Stimulated activated CD8-positive, alpha-beta memory T cell treated with anti-CD3 and anti-CD28 coated beads, Interleukin-12 subunit alpha, Interleukin-12 subunit beta, amount 100 ng/mL, for 1 hour (primary cell): ENCODE measurements around the gene NEK2.
"Not testable (repeated sequence)": the region's sequence is repeated elsewhere in the genome, so short reads cannot be mapped to it uniquely, and the experiment has no call there.

Experiments
- DNase-seq: peaks from one replicate; pipeline ENCODE4 v3.0.0-alpha.2; 2020; ENCODE audit warnings: low read depth

The NEK2 gene

GRCh38 chr1:211695135-211695816, 19.9 kb upstream of the NEK2 start:
- no peak for DNase-seq

- DNase-seq = not testable (repeated sequence)
Observed at GRCh38 chr1:211693911-211694310, 18.5 kb upstream of the NEK2 start.

- no peak for DNase-seq
Observed at GRCh38 chr1:211688421-211688820, 13.0 kb upstream of the NEK2 start.

DNA sequence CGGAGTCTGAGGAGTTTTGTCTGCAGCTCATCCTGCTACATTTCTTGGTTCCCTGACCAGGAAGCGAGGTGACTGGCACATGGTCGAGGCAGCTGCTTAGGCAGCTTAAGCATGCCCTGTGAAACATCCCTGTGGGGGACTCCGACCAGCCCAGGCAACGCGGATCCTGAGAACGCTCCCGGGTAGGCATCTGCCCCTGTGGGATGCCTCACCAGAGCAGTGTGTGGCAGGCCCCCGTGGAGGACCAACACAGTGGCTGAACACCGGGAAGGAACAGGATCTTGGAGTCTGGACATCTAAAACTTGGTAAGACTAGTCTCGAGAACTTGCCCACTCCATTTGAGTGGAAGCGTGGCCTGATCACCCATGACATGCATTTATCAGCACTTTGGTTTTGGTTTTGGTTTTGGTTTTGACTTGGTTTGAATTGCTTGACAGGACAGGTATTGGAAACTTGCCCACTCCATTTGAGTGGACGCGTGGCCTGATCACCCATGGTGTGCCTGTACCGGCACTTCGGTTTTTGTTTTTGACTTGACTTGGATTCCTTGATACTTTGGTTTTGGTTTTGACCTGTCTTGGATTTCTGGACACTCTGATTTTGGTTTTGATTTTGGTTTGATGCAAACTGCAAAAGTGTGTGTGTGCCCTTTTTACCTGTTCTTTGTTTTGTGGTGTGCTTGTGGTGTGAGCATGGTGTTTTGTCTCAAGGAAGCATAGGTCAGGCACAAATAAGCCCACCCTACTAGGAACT, 12.2 kb upstream of the NEK2 start:
- no peak for DNase-seq

DNA sequence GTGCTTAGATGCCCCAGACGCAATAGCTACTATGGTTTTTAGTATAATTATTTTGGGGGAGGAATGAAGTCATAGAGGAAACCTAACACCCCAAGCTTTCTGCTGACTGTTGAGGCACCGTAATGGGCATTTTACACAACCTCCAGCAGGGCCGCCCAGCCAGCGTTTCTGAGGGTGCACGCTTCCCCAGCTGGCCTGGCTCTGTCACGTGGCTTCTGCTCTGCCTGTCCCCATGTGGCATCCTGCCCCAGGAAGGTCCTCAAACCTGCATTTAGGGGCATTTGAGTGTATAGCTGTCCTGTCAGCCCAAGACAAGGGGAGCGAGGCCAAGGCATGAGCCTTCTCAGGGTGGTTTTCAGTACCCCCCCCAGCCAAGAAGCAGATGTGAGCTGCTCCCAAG, 10.4 kb upstream of the NEK2 start:
- DNase-seq = no peak

- DNase-seq = no peak
Observed at GRCh38 chr1:211684791-211685190, 9.4 kb upstream of the NEK2 start.

GRCh38 chr1:211684331-211684730, 8.9 kb upstream of the NEK2 start:
- DNase-seq = no peak

DNA sequence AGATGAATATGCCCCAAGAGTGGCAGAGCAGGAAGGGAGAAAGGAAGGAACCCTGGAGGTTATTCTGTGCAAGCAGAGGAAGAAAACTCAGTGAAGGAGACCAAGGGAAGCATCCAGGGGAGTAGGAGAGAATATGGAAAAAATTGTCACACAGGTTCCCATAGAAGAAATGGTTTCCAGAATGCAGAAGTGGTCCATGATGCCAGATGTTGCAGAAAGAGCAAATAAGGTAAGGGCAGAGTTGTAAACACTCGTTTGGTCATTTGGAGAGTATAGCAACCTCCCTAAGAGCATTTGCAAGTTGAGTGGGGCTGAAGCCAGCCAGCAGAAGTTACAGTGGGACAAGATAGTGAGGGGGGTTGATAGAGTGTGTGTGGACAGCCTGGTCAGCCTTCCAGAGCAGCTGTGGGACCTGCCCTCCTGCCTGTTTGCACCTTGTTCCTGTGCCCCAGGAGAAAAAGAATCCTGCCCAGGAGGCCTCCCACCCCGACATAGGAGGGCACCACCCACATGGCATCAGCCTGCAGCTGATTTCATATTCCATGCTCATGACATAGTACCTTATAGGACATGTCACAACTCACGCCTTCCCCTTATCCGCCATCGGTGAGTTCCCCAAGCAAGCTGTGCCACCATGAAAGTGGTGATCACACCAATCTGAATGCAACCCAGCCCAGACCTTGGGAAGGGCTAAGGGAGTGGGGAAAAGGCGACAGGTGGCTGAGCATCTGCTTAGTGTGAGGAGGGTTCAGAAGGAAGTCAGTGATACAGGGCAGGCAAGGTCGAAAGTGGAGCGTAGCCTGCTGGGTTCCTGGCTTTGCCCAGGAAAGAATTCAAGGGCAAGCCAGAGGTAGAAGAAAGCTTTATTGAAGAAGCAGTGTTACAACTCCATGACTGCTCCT, 8.2 kb upstream of the NEK2 start:
- no peak for DNase-seq

DNA sequence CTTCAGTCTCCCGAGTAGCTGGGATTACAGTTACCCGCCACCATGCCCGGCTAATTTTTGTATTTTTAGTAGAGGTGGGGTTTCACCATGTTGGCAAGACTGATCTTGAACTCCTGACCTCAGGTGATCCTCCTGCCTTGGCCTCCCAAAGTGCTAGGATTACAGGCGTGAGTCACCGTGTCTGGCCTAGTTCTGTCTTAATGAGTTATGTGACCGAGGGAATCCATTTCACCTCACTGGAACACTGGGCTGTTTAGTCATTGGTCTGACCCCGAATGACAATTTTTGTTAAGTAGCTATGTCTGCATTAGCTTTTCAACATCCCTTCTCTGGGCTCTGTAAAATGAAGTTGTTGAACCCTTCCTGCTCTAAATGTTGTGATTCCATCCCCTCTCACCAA, 6.8 kb upstream of the NEK2 start:
- DNase-seq = not testable (repeated sequence)

DNA sequence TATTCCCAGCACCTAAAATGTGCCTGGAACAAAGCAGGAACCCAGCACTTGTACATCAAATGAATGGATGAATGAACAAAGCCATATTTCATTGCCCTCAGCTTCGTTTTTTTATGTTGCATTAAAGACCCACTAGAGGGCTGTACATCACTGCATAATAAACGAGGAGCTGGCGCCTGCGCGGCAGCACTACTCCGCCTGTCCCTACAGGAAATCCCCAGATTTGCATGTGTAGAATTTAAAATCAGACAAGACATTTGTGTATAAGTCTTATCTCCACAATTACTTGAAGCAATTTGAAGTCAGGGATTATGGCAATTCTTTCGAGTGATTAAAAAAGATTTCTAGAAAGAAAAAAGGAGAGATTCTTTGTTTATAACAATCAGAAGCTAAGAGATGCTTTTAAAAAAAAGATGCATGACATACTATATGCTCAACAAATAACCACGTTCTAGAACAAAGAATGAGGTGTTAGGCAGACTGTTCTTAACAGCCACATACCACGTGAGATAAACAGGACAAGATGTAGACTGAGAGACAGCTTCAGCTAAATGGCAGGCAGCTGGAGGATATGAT, 5.4 kb upstream of the NEK2 start:
- DNase-seq = peak; percentile 58

DNA sequence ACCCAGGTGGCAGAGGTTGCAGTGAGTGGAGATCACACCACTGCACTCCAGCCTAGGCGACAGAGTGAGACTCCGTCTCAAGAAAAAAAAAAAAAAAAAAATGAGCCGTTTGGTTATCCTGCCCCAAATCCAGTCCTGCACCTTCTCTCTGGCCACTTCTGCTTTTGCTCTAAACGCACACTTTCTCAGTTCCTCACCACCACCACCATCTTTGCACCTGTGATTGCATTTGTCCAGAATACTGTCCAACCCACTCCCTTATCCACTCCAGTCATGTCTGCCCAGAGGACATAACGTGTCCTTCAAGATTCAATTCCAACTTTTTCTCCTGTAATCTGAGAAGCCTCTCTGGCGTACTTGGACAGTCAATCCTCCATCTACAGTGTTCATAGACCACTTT, 2.2 kb upstream of the NEK2 start:
- no peak for DNase-seq

DNA sequence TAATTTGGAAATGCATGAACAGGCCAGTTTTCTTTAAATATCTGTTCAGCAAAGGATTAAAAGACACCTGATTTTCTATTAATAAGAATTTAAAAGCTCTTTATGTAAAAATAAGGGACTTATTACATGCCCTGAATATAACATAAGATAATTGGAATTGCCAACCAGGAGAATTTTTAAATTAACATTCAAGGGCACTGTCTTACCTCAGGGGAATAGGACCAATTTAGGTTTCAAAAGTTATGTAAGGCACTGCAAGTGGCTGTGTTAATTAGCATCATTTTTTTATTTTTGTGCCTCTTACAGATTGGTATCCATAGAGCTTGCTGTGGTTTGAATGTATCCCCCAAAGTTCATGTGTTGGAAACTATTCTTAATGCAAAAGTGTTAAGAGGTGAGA, 1.3 kb upstream of the NEK2 start:
- DNase-seq = no peak

- DNase-seq = no peak
Observed at GRCh38 chr1:211676106-211676583, 724 bp upstream of the NEK2 start.

- DNase-seq = no peak
Observed at GRCh38 chr1:211667065-211667617, 8.3 kb downstream of the NEK2 start.

- no peak for DNase-seq
Observed at GRCh38 chr1:211660718-211661222, 14.7 kb downstream of the NEK2 start.

DNA sequence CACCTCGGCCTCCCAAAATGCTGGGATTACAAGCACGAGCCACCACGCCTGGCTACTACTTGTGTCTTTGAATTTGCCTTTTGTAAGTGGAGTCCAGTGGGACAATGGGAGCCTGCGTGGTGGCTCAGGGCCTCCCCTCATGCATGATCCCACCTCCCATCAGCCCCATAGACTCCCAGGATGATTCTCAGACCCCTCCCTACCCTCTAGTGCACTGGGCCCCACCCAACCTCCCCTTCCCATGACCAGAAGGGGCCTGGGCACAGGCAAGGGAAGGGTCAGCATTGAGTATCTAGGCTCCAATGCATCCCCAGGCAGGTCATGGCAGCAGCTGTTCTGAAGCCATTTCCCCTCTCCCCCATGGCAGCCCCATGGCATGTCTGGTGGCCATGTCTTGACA, 18.7 kb downstream of the NEK2 start:
- no peak for DNase-seq

DNA sequence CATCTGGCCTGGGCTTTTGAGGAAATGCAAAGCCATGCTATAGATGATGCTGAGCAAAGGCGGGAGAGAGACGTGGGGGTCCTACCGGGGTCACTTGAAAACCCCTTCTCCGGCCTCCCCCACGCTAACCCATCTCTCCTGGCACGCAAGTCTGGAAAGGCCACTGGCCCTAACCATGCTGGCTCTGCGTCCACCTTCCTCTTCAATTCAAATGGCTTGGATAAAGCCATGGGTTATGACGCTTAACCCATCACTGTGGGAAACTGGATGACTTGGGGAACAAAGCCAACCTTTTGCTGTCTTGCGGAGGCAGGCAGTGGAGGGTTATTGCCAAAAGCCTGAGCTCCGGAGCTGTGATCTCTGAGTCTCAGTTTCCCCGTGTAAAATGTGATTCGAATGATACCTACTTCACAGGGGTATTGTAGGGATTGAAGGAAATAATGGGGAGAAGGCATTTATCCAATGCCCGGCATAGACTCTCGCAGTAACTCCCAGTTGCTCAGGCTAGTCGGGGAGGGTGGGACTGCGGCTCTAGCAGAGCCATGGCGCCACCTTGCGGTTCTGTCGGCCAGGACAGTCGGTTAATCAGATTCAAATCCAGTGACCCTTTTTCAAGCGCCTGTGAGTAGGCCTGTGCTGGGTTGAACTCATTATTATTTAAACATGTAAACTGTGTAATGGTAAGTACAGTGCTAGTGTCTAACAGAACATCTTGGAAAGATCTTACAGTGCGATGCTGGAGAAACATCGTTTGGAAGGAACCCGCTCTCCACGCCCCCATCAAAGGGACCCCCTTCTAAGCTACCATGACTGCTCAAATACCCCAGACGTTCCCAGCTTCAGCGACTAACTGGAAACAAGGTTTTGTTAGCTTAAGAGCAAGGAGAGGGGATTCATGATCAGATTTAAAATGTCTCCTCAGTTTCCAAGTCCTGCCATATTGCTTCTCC, 20.3 kb downstream of the NEK2 start:
- peak; percentile 68 for DNase-seq

DNA sequence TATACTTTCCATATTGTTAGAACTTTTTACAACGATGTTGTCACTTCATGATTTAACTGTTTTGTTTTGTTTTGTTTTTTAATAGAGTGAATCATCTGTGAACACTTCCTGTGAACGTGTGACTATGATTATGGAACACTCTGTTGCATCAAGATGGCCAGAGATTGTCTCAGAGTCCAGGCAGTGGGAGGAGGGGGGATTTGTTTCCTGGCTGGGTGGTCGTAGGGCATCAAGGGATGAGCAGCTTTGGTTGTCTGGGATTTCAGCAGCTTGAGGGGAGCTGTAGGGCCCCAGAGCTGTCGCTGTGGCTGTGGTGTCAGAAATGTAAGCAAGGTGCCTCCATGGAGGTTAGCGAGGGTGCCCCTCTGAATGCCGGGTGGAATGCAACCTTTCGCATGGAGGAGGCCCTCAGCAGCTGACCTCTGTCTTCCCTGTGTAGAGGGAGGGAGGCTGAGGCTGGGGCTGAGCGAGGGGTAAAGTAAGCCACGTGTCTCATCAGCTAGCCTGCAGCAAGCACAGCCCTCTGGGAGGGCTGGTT, 21.4 kb downstream of the NEK2 start:
- DNase-seq = no peak

DNA sequence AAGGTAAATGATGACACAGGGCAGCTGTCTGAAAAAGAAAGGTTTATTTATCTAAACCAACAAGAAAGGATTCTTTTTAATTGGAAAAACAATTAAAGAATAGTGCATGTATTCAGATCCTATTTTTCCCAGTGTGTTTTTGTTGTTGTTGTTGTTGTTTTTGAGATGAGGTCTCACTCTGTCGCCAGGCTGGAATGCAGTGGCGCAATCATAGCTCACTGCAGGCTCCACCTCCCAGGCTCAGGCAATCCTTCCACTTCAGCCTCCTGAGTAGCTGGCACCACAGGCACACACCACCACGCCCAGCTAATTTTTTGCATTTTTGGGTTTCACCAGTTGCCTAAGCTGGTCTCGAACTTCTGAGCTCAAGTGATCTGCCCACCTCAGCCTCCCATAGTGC, 22.1 kb downstream of the NEK2 start:
- no peak for DNase-seq

- no peak for DNase-seq
Observed at GRCh38 chr1:211652371-211652770, 23.1 kb downstream of the NEK2 start.
